RWPE2 (cell line): ENCODE measurements around the gene TNFAIP1.

ENCODE experiments used
- ATAC-seq: fragments of 200-7000 bp; cut with Tn5 transposase; 3 replicates; pipeline ENCODE4 v1.9.1; 2021; ENCODE audit warnings: low read depth
- DNase-seq: peaks from one replicate; pipeline ENCODE4 v3.0.0-alpha.2; 2020; ENCODE audit warnings: low spot score
- H3K27ac ChIP-seq: fragments of 450-650 bp; 2 replicates; pipeline ENCODE4 v1.5.1; 2017; ENCODE audit warnings: mild to moderate bottlenecking; ENCODE audit not compliant: poor library complexity, severe bottlenecking
- H3K27me3 ChIP-seq: fragments of 250-450 bp; sonication (Bioruptor Pico); 2 replicates; pipeline ENCODE4 v1.5.1; 2021; ENCODE audit warnings: mild to moderate bottlenecking, moderate library complexity; ENCODE audit not compliant: insufficient read depth, poor library complexity, severe bottlenecking
- H3K36me3 ChIP-seq: fragments of 250-450 bp; sonication (Bioruptor Pico); 2 replicates; pipeline ENCODE4 v1.5.1; 2020; ENCODE audit warnings: low read depth, mild to moderate bottlenecking, moderate library complexity
- H3K4me1 ChIP-seq: fragments of 250-450 bp; sonication (Bioruptor Pico); 2 replicates; pipeline ENCODE4 v1.5.1; 2021; ENCODE audit warnings: mild to moderate bottlenecking, moderate library complexity; ENCODE audit not compliant: insufficient read depth, poor library complexity, severe bottlenecking
- H3K4me3 ChIP-seq: fragments of 250-450 bp; sonication (Bioruptor Pico); 2 replicates; pipeline ENCODE4 v1.5.1; 2021; ENCODE audit warnings: mild to moderate bottlenecking, moderate library complexity; ENCODE audit not compliant: severe bottlenecking
- H3K9me3 ChIP-seq: fragments of 250-450 bp; sonication (Bioruptor Pico); 2 replicates; pipeline ENCODE4 v1.5.1; 2021; ENCODE audit warnings: mild to moderate bottlenecking, moderate library complexity; ENCODE audit not compliant: severe bottlenecking
- TF ChIP-seq, protein P1 (sequence below): fragments of 450-650 bp; IDR thresholded peaks from one replicate; pipeline ENCODE4 v1.5.1; 2017; ENCODE audit warnings: mild to moderate bottlenecking, moderate library complexity; ENCODE audit not compliant: poor library complexity, severe bottlenecking

The TNFAIP1 gene

DNA sequence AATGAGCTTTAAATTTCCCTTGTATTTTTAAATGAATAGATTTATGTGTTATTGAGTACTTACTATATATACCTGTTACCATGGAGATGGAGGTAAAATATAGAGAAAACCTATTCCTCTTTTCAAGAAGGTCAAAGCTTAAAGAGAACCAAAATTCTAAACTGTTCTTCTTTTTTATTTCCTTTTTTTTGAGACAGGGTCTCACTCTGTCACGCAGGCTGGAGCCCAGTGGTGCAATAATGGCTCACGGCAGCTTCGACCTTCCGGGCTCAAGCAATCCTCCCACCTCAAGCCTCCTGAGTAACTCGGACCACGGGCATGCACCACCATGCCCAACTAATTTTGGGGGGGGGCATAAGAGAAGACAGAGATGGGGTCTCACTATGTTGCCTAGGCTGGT, 41.6 kb upstream of the TNFAIP1 start:
- TF ChIP-seq, protein P1, sequence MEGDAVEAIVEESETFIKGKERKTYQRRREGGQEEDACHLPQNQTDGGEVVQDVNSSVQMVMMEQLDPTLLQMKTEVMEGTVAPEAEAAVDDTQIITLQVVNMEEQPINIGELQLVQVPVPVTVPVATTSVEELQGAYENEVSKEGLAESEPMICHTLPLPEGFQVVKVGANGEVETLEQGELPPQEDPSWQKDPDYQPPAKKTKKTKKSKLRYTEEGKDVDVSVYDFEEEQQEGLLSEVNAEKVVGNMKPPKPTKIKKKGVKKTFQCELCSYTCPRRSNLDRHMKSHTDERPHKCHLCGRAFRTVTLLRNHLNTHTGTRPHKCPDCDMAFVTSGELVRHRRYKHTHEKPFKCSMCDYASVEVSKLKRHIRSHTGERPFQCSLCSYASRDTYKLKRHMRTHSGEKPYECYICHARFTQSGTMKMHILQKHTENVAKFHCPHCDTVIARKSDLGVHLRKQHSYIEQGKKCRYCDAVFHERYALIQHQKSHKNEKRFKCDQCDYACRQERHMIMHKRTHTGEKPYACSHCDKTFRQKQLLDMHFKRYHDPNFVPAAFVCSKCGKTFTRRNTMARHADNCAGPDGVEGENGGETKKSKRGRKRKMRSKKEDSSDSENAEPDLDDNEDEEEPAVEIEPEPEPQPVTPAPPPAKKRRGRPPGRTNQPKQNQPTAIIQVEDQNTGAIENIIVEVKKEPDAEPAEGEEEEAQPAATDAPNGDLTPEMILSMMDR, result no peak
- Histone ChIP-seq H3K36me3 (no peaks in the 10 kb centered on the region), H3K27ac (no peak overlapping the region), H3K27me3 (no peaks in the 10 kb centered on the region), H3K9me3 (no peaks in the 10 kb centered on the region), H3K4me1 (no peaks in the 10 kb centered on the region), H3K4me3 (no peak overlapping the region)
- no peak for DNase-seq
- ATAC-seq, result no peak

DNA sequence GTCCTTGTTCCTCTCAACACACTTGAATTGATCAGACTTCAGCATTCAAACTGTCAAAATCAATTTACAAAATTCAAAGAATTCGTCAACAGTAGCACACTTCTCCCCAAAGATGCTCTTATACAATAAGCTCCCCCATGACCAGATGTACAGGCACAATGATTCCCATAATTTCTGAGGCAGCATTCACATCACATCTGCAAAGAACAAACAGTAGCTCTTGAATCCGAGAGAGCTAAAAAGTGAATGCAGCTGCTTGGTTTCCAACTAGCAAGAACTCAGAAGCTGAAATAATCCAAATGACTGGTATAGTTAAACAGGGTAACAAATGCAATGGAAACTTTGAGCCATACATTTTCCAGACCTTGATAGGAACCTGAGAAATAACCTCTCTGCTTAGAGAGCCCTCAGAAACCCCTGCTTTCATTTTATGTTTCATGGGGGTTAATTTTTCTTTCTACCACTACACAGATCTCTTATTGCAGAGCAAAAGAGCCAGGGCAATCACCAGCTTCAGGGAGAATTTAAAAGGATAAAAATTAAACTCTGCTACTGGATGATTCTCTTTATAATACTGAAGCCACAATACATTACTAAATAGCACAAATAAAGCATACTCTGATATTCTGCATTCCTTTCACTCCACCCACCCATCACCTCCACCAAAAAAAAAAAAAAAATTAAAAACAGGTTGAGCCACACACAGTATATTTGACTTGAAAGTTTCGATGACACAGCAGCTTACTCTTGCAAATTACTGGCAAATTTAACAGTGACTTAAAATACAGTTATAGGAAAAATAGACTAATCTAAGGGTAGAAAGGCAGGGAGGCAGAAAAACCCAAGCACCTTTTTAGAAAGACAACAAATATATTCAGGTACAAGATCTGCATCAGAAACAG, 39.6 kb upstream of the TNFAIP1 start:
- H3K27me3 ChIP-seq, result no peaks in the 10 kb centered on the region
- H3K36me3 ChIP-seq, result no peaks in the 10 kb centered on the region
- no peak overlapping the region for H3K27ac ChIP-seq
- no peaks in the 10 kb centered on the region for H3K9me3 ChIP-seq
- no peaks in the 10 kb centered on the region for H3K4me1 ChIP-seq
- DNase-seq (no peak), ATAC-seq (no peak)
- no peak overlapping the region for H3K4me3 ChIP-seq
- TF ChIP-seq, protein P1, result no peak

DNA sequence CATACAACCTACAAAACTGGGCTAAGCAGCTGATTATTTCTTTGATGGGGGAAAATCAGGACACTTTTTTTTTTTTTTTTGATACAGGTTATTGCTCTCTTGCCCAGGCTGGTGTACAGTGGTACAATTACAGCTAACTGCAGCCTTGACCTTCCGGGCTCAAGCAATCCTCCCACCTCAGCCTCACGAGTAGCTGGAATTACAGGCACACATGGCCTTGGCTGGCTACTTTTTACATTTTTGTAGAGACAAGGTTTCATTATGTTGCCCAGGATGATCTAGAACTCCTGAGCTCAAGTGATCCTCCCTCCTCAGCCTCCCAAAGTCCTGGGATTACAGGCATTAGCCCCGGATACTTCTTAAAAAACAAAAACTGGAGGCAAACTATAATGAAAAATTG, 37.1 kb upstream of the TNFAIP1 start:
- DNase-seq (no peak), ATAC-seq (no peak)
- H3K4me3 ChIP-seq, result no peak overlapping the region
- no peaks in the 10 kb centered on the region for H3K27me3 ChIP-seq
- TF ChIP-seq, protein P1, result no peak
- no peaks in the 10 kb centered on the region for H3K4me1 ChIP-seq
- no peaks in the 10 kb centered on the region for H3K9me3 ChIP-seq
- no peaks in the 10 kb centered on the region for H3K36me3 ChIP-seq
- no peak overlapping the region for H3K27ac ChIP-seq

DNA sequence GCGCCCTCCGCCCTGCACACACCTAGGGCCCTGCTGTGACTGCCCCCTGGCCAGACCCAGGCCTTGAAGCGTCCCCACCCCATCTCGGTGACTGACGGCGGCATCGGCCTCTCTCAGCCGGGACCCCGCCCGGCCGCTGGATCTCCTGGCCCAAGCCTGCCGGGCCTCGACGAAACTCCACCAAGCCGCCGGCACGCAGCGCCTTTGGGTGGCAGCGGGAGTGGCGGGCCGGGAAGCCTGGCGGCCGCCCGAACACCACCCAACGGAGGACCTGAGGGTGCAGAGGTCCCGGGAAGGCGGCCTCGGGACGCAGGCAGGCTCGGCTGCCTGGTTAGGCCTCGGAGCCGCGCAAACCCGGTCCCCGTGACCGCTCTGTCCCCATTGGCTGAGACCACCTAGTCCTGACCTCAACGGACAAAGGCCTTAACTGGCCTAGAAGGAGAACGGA, 28.6 kb upstream of the TNFAIP1 start:
- Histone ChIP-seq H3K36me3 (no peaks in the 10 kb centered on the region), H3K4me1 (no peaks in the 10 kb centered on the region), H3K9me3 (no peaks in the 10 kb centered on the region), H3K27ac (no peak overlapping the region), H3K4me3 (no peak overlapping the region), H3K27me3 (no peaks in the 10 kb centered on the region)
- DNase-seq, result no peak
- TF ChIP-seq, protein P1, result no peak
- no peak for ATAC-seq

DNA sequence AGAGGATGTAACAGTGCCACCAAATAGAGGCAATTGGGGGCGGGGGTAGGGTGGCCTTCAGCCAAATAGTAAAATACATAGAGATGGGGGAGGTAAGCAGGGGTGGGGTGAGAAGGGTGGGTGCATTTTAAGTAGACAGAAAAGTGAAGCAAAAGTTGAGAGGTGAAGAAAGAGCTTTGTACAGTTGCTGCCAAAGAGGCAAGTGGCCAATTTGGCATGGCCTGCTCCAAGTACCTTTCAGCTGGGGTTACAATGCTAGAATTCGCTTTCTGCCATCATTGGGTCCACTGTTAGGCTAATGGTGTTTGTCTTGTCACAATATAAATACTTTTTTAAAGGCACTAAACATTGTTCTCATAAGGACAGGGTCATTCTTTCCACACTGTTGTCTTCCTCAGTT, 21.7 kb upstream of the TNFAIP1 start:
- TF ChIP-seq, protein P1, result no peak
- H3K4me1 ChIP-seq, result no peaks in the 10 kb centered on the region
- H3K36me3 ChIP-seq, result no peaks in the 10 kb centered on the region
- DNase-seq (no peak), ATAC-seq (no peak)
- H3K9me3 ChIP-seq, result no peaks in the 10 kb centered on the region
- no peak overlapping the region for H3K27ac ChIP-seq
- no peaks in the 10 kb centered on the region for H3K27me3 ChIP-seq
- H3K4me3 ChIP-seq, result no peak overlapping the region
